Cardiac muscle cell (in vitro differentiated cells and primary cell): ENCODE measurements around the gene NXPE2. TPM values are rescaled to one million over a fixed set of nuclear protein-coding genes. Genes with fewer than 3 reads are reported as not detected.
A peak's percentile ranks its signal among the peaks of the same experiment; 100 is the strongest.

Experiments
- DNase-seq, 2 donors: peaks; one replicate each; pipeline versions ENCODE4 v3.0.0 to v3.0.0-alpha.2; 2010 to 2017; ENCODE audit warnings: low read depth in 1 of 2, low spot score in 1 of 2
- H3K27ac ChIP-seq: fragments of 200-600 bp; sonication (generic); 2 replicates; pipeline ENCODE4 v1.5.1; 2016
- H3K27me3 ChIP-seq: fragments of 200-600 bp; sonication (generic); 2 replicates; pipeline ENCODE4 v1.6.0; 2016; ENCODE audit warnings: control low read depth
- H3K36me3 ChIP-seq: fragments of 200-600 bp; sonication (generic); 2 replicates; pipeline ENCODE4 v1.5.1; 2016; ENCODE audit warnings: control low read depth
- H3K4me1 ChIP-seq: fragments of 200-600 bp; sonication (generic); 2 replicates; pipeline ENCODE4 v1.8.1; 2017; ENCODE audit warnings: low read depth, mild to moderate bottlenecking, mixed run types
- H3K4me3 ChIP-seq: fragments of 200-600 bp; sonication (generic); 2 replicates; pipeline ENCODE4 v1.5.1; 2016; ENCODE audit warnings: mild to moderate bottlenecking
- H3K9me3 ChIP-seq: fragments of 200-600 bp; sonication (generic); 2 replicates; pipeline ENCODE4 v1.5.1; 2017; ENCODE audit warnings: low read depth, mild to moderate bottlenecking, control low read depth
- CTCF ChIP-seq: IDR thresholded peaks from 2 replicates; pipeline ENCODE4 v1.5.1; 2012; ENCODE audit warnings: low read depth, mild to moderate bottlenecking, low read length
- polyA plus RNA-seq: library from polyadenylated mRNA; unstranded; fragments of >200 nt; fragmentation: Nextera tagmentation; extraction: Ambion mirVana; gene quantifications from 2 replicates; pipeline ENCODE4 v1.2.1, GENCODE V29; 2016
- total RNA-seq: library from RNA; depleted of rRNA; stranded (reverse); fragments of >200 nt; gene quantifications from 2 replicates; pipeline ENCODE4 v1.2.3, GENCODE V29; 2016

NXPE2 gene
- total and polyA plus RNA-seq, 2 experiments from 2014 or later: 0.10 to 0.48 TPM

GRCh38 chr11:114664641-114665040 lies 13.7 kb upstream of the NXPE2 start:
- H3K27ac ChIP-seq: no peak overlapping the region
- no peak for DNase-seq
- no peaks in the 10 kb centered on the region for H3K9me3 ChIP-seq
- no peaks in the 10 kb centered on the region for H3K27me3 ChIP-seq
- no peak for TF ChIP-seq CTCF
- H3K4me1 ChIP-seq: peaks cover 7% of the 10 kb centered on the region
- H3K36me3 ChIP-seq: no peaks in the 10 kb centered on the region
- no peak overlapping the region for H3K4me3 ChIP-seq

GRCh38 chr11:114666760-114667159 lies 11.6 kb upstream of the NXPE2 start:
- Histone ChIP-seq H3K9me3 (no peaks in the 10 kb centered on the region), H3K27ac (no peak overlapping the region), H3K27me3 (no peaks in the 10 kb centered on the region), H3K4me1 (peaks cover 7% of the 10 kb centered on the region), H3K36me3 (no peaks in the 10 kb centered on the region), H3K4me3 (no peak overlapping the region)
- no peak for DNase-seq
- no peak for TF ChIP-seq CTCF

- H3K4me3 ChIP-seq: no peak overlapping the region
- no peak for TF ChIP-seq CTCF
- DNase-seq: peak in 1 of 2 donors; percentile 7
- peak overlapping the region; percentile 62 for H3K27ac ChIP-seq
- peaks cover 7% of the 10 kb centered on the region for H3K4me1 ChIP-seq
- no peaks in the 10 kb centered on the region for H3K9me3 ChIP-seq
- H3K27me3 ChIP-seq: no peaks in the 10 kb centered on the region
- H3K36me3 ChIP-seq: no peaks in the 10 kb centered on the region
Measured at GRCh38 chr11:114668109-114668508, 10.2 kb upstream of the NXPE2 start.

- peak in 1 of 2 donors; percentile 0 for DNase-seq
Measured at GRCh38 chr11:114673661-114674060, 4.7 kb upstream of the NXPE2 start.

GRCh38 chr11:114679505-114679904 lies 1.2 kb downstream of the NXPE2 start:
- H3K27ac ChIP-seq: no peak overlapping the region
- no peak for DNase-seq
- TF ChIP-seq CTCF: no peak
- H3K4me3 ChIP-seq: no peak overlapping the region
- no peaks in the 10 kb centered on the region for H3K36me3 ChIP-seq
- H3K27me3 ChIP-seq: no peaks in the 10 kb centered on the region
- H3K4me1 ChIP-seq: peaks cover 6% of the 10 kb centered on the region
- H3K9me3 ChIP-seq: no peaks in the 10 kb centered on the region

More at GRCh38 chr11:114673661-114674060, 4.7 kb upstream of the NXPE2 start:
- Histone ChIP-seq H3K9me3 (no peaks in the 10 kb centered on the region), H3K4me3 (no peak overlapping the region), H3K27ac (no peak overlapping the region), H3K36me3 (no peaks in the 10 kb centered on the region), H3K4me1 (peaks cover 3% of the 10 kb centered on the region), H3K27me3 (no peaks in the 10 kb centered on the region)
- no peak for TF ChIP-seq CTCF

- H3K4me3 ChIP-seq: no peak overlapping the region
- H3K27ac ChIP-seq: no peak overlapping the region
- no peaks in the 10 kb centered on the region for H3K36me3 ChIP-seq
- TF ChIP-seq CTCF: no peak
- no peak for DNase-seq
- no peaks in the 10 kb centered on the region for H3K27me3 ChIP-seq
- peaks cover 6% of the 10 kb centered on the region for H3K4me1 ChIP-seq
- no peaks in the 10 kb centered on the region for H3K9me3 ChIP-seq
Measured at GRCh38 chr11:114683007-114683406, 4.7 kb downstream of the NXPE2 start.
